Keratinocyte (primary cell): ENCODE measurements around the gene GPRC5A.

Source experiments
- EZH2 ChIP-seq: IDR thresholded peaks from one replicate; pipeline ENCODE4 v1.6.1; 2012; ENCODE audit warnings: inconsistent platforms, mild to moderate bottlenecking, low read length, moderate library complexity
- TF ChIP-seq, protein P1 (sequence below), 3 experiments: IDR thresholded peaks in 1 of 3; conservative IDR thresholded peaks in 1 of 3; optimal IDR thresholded peaks in 1 of 3; 2 replicates in 2 of 3; 3 replicates in 1 of 3; pipeline versions ENCODE3 to v1.5.1; 2011; ENCODE audit warnings: low read length in 3 of 3, mild to moderate bottlenecking in 3 of 3, moderate library complexity in 2 of 3, control low read depth in 1 of 3, inconsistent platforms in 1 of 3; ENCODE audit not compliant: insufficient read depth in 2 of 3; ENCODE audit errors: extremely low read depth in 1 of 3

DNA sequence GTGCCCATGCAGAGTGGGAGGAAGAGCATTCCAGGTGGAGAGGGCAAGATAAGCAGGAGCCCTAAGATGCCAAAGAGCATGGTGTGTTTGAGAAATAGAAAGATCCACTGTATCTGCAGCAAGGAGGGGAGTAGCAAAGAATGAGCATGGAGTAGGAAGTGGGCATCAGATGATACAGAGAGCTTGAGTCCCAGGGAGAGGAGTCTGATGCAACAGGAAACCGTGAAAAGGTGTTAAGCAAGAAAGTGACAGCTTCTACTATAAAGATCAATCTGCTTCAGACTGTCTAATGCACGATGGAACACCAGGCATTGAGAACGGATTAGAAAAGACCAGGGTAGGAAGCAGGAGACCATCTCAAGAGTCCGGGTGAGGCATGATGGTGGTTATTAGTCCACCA lies 72.9 kb downstream of the GPRC5A start:
- TF ChIP-seq, protein P1, sequence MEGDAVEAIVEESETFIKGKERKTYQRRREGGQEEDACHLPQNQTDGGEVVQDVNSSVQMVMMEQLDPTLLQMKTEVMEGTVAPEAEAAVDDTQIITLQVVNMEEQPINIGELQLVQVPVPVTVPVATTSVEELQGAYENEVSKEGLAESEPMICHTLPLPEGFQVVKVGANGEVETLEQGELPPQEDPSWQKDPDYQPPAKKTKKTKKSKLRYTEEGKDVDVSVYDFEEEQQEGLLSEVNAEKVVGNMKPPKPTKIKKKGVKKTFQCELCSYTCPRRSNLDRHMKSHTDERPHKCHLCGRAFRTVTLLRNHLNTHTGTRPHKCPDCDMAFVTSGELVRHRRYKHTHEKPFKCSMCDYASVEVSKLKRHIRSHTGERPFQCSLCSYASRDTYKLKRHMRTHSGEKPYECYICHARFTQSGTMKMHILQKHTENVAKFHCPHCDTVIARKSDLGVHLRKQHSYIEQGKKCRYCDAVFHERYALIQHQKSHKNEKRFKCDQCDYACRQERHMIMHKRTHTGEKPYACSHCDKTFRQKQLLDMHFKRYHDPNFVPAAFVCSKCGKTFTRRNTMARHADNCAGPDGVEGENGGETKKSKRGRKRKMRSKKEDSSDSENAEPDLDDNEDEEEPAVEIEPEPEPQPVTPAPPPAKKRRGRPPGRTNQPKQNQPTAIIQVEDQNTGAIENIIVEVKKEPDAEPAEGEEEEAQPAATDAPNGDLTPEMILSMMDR (optimal IDR thresholded peaks at IDR 0.05 in 1 of 3, IDR thresholded peaks at IDR 0.05 in 1 of 3, conservative IDR thresholded peaks at IDR 0.05 in 1 of 3; ENCODE audit: extremely low read depth in 1 of 3, insufficient read depth in 2 of 3, low read length in 3 of 3) = no peak
- TF ChIP-seq EZH2 = no peak
